ENCODE results near the gene MINDY4.

Gene MINDY4

GRCh38 chr7:30912731-30912985 lies 141.4 kb downstream of the MINDY4 start:
- Histone ChIP-seq H3K36me3 (ENCODE audit: insufficient read depth, insufficient read length, low read length) (no peaks in the 10 kb centered on the region), H3K9me3 (ENCODE audit: insufficient read depth, low read length) (no peaks in the 10 kb centered on the region), H3K9ac (ENCODE audit: insufficient read length, low read depth) (no peak overlapping the region), H3K4me3 (ENCODE audit: insufficient read length, low read depth) (no peak overlapping the region), H3K4me1 (ENCODE audit: insufficient read depth, insufficient read length) (peaks cover 23% of the 10 kb centered on the region), H3K27me3 (ENCODE audit: insufficient read depth, insufficient read length) (no peaks in the 10 kb centered on the region)
- no peak for DNase-seq (ENCODE audit: low read depth, low spot score)
- no peak for TF ChIP-seq ZNF274 (IDR thresholded peaks at IDR 0.05; ENCODE audit: low read depth, low read length)
- TF ChIP-seq YY1 (IDR thresholded peaks at IDR 0.05; ENCODE audit: insufficient read depth, insufficient read length) = no peak
- TF ChIP-seq SUZ12 (IDR thresholded peaks at IDR 0.05; ENCODE audit: extremely low read depth, insufficient read depth, insufficient read length) = no peak

- no peaks in the 10 kb centered on the region for H3K36me3 ChIP-seq (ENCODE audit: insufficient read depth, insufficient read length, low read length)
- DNase-seq (ENCODE audit: low read depth, low spot score) = no peak
- no peak overlapping the region for H3K4me3 ChIP-seq (ENCODE audit: insufficient read length, low read depth)
- no peaks in the 10 kb centered on the region for H3K27me3 ChIP-seq (ENCODE audit: insufficient read depth, insufficient read length)
- TF ChIP-seq ZNF274 (IDR thresholded peaks at IDR 0.05; ENCODE audit: low read depth, low read length) (no peak), YY1 (IDR thresholded peaks at IDR 0.05; ENCODE audit: insufficient read depth, insufficient read length) (no peak), SUZ12 (IDR thresholded peaks at IDR 0.05; ENCODE audit: extremely low read depth, insufficient read depth, insufficient read length) (no peak)
- H3K9ac ChIP-seq (ENCODE audit: insufficient read length, low read depth) = no peak overlapping the region
- H3K4me1 ChIP-seq (ENCODE audit: insufficient read depth, insufficient read length) = peaks cover 23% of the 10 kb centered on the region
- no peaks in the 10 kb centered on the region for H3K9me3 ChIP-seq (ENCODE audit: insufficient read depth, low read length)
Observed at GRCh38 chr7:30912986-30913811, 142.0 kb downstream of the MINDY4 start.

GRCh38 chr7:30913821-30914515 lies 142.8 kb downstream of the MINDY4 start:
- Histone ChIP-seq H3K27me3 (ENCODE audit: insufficient read depth, insufficient read length) (no peaks in the 10 kb centered on the region), H3K9ac (ENCODE audit: insufficient read length, low read depth) (no peak overlapping the region), H3K4me1 (ENCODE audit: insufficient read depth, insufficient read length) (peaks cover 23% of the 10 kb centered on the region), H3K36me3 (ENCODE audit: insufficient read depth, insufficient read length, low read length) (no peaks in the 10 kb centered on the region), H3K9me3 (ENCODE audit: insufficient read depth, low read length) (no peaks in the 10 kb centered on the region), H3K4me3 (ENCODE audit: insufficient read length, low read depth) (no peak overlapping the region)
- no peak for DNase-seq (ENCODE audit: low read depth, low spot score)
- TF ChIP-seq SUZ12 (IDR thresholded peaks at IDR 0.05; ENCODE audit: extremely low read depth, insufficient read depth, insufficient read length) = no peak
- no peak for TF ChIP-seq YY1 (IDR thresholded peaks at IDR 0.05; ENCODE audit: insufficient read depth, insufficient read length)
- no peak for TF ChIP-seq ZNF274 (IDR thresholded peaks at IDR 0.05; ENCODE audit: low read depth, low read length)

- TF ChIP-seq YY1 (IDR thresholded peaks at IDR 0.05; ENCODE audit: insufficient read depth, insufficient read length) (no peak), SUZ12 (IDR thresholded peaks at IDR 0.05; ENCODE audit: extremely low read depth, insufficient read depth, insufficient read length) (no peak), ZNF274 (IDR thresholded peaks at IDR 0.05; ENCODE audit: low read depth, low read length) (no peak)
- Histone ChIP-seq H3K4me1 (ENCODE audit: insufficient read depth, insufficient read length) (peaks cover 22% of the 10 kb centered on the region), H3K36me3 (ENCODE audit: insufficient read depth, insufficient read length, low read length) (no peaks in the 10 kb centered on the region), H3K9ac (ENCODE audit: insufficient read length, low read depth) (no peak overlapping the region), H3K4me3 (ENCODE audit: insufficient read length, low read depth) (no peak overlapping the region), H3K27me3 (ENCODE audit: insufficient read depth, insufficient read length) (no peaks in the 10 kb centered on the region), H3K9me3 (ENCODE audit: insufficient read depth, low read length) (no peaks in the 10 kb centered on the region)
- DNase-seq (ENCODE audit: low read depth, low spot score) = no peak
Observed at GRCh38 chr7:30914596-30914995, 143.4 kb downstream of the MINDY4 start.

GRCh38 chr7:30915005-30915601 lies 143.9 kb downstream of the MINDY4 start:
- H3K9ac ChIP-seq (ENCODE audit: insufficient read length, low read depth) = no peak overlapping the region
- peaks cover 22% of the 10 kb centered on the region for H3K4me1 ChIP-seq (ENCODE audit: insufficient read depth, insufficient read length)
- no peak for DNase-seq (ENCODE audit: low read depth, low spot score)
- no peak for TF ChIP-seq YY1 (IDR thresholded peaks at IDR 0.05; ENCODE audit: insufficient read depth, insufficient read length)
- no peak for TF ChIP-seq ZNF274 (IDR thresholded peaks at IDR 0.05; ENCODE audit: low read depth, low read length)
- TF ChIP-seq SUZ12 (IDR thresholded peaks at IDR 0.05; ENCODE audit: extremely low read depth, insufficient read depth, insufficient read length) = no peak
- no peaks in the 10 kb centered on the region for H3K9me3 ChIP-seq (ENCODE audit: insufficient read depth, low read length)
- no peak overlapping the region for H3K4me3 ChIP-seq (ENCODE audit: insufficient read length, low read depth)
- no peaks in the 10 kb centered on the region for H3K27me3 ChIP-seq (ENCODE audit: insufficient read depth, insufficient read length)
- no peaks in the 10 kb centered on the region for H3K36me3 ChIP-seq (ENCODE audit: insufficient read depth, insufficient read length, low read length)

- no peaks in the 10 kb centered on the region for H3K9me3 ChIP-seq (ENCODE audit: insufficient read depth, low read length)
- no peaks in the 10 kb centered on the region for H3K36me3 ChIP-seq (ENCODE audit: insufficient read depth, insufficient read length, low read length)
- no peak overlapping the region for H3K9ac ChIP-seq (ENCODE audit: insufficient read length, low read depth)
- no peak overlapping the region for H3K4me3 ChIP-seq (ENCODE audit: insufficient read length, low read depth)
- TF ChIP-seq SUZ12 (IDR thresholded peaks at IDR 0.05; ENCODE audit: extremely low read depth, insufficient read depth, insufficient read length) = no peak
- no peak for TF ChIP-seq ZNF274 (IDR thresholded peaks at IDR 0.05; ENCODE audit: low read depth, low read length)
- no peak for TF ChIP-seq YY1 (IDR thresholded peaks at IDR 0.05; ENCODE audit: insufficient read depth, insufficient read length)
- no peak for DNase-seq (ENCODE audit: low read depth, low spot score)
- peaks cover 26% of the 10 kb centered on the region for H3K4me1 ChIP-seq (ENCODE audit: insufficient read depth, insufficient read length)
- no peaks in the 10 kb centered on the region for H3K27me3 ChIP-seq (ENCODE audit: insufficient read depth, insufficient read length)
Observed at GRCh38 chr7:30915751-30916150, 144.5 kb downstream of the MINDY4 start.

- Histone ChIP-seq H3K4me3 (ENCODE audit: insufficient read length, low read depth) (no peak overlapping the region), H3K9me3 (ENCODE audit: insufficient read depth, low read length) (no peaks in the 10 kb centered on the region), H3K36me3 (ENCODE audit: insufficient read depth, insufficient read length, low read length) (no peaks in the 10 kb centered on the region), H3K27me3 (ENCODE audit: insufficient read depth, insufficient read length) (no peaks in the 10 kb centered on the region), H3K9ac (ENCODE audit: insufficient read length, low read depth) (no peak overlapping the region), H3K4me1 (ENCODE audit: insufficient read depth, insufficient read length) (peaks cover 28% of the 10 kb centered on the region)
- no peak for TF ChIP-seq SUZ12 (IDR thresholded peaks at IDR 0.05; ENCODE audit: extremely low read depth, insufficient read depth, insufficient read length)
- TF ChIP-seq ZNF274 (IDR thresholded peaks at IDR 0.05; ENCODE audit: low read depth, low read length) = no peak
- TF ChIP-seq YY1 (IDR thresholded peaks at IDR 0.05; ENCODE audit: insufficient read depth, insufficient read length) = no peak
- DNase-seq (ENCODE audit: low read depth, low spot score) = no peak
Observed at GRCh38 chr7:30916255-30916654, 145.0 kb downstream of the MINDY4 start.

Measured in NT2/D1 (cell line).